GM23338 (cell line): ENCODE results near the gene HPRT1. TPM values are rescaled to one million over a fixed set of nuclear protein-coding genes. Genes with fewer than 3 reads are reported as not detected.

Source experiments
- ATAC-seq: fragments of 200-7000 bp; cut with Tn5 transposase; 3 replicates; pipeline ENCODE4 v1.9.1; 2020
- DNase-seq: peaks from one replicate; pipeline ENCODE4 v3.0.0-alpha.2; 2015; ENCODE audit warnings: low spot score
- H2AFZ ChIP-seq: fragments of 200-600 bp; sonication (generic); 2 replicates; pipeline ENCODE4 v1.8.0; 2016; ENCODE audit warnings: antibody characterized with exemption, mild to moderate bottlenecking, moderate library complexity
- H3F3A ChIP-seq: fragments of 200-600 bp; sonication (generic); replicated peaks from 2 replicates; pipeline ENCODE4 v1.8.0; 2017; ENCODE audit warnings: antibody characterized with exemption, mixed run types, low read depth
- H3K27ac ChIP-seq: fragments of 200-600 bp; sonication (generic); 2 replicates; pipeline ENCODE4 v1.6.1; 2016; ENCODE audit warnings: low read depth
- H3K27me3 ChIP-seq: fragments of 200-600 bp; sonication (generic); 2 replicates; pipeline ENCODE4 v1.8.0; 2016; ENCODE audit warnings: mild to moderate bottlenecking, mixed run types, moderate library complexity; ENCODE audit not compliant: insufficient read depth
- H3K36me3 ChIP-seq: fragments of 200-600 bp; sonication (generic); 2 replicates; pipeline ENCODE4 v1.8.0; 2016; ENCODE audit warnings: mild to moderate bottlenecking; ENCODE audit not compliant: insufficient read depth
- H3K4me1 ChIP-seq: fragments of 200-600 bp; sonication (generic); 2 replicates; pipeline ENCODE4 v1.8.0; 2016; ENCODE audit warnings: mild to moderate bottlenecking, moderate library complexity; ENCODE audit not compliant: insufficient read depth
- H3K4me2 ChIP-seq: fragments of 200-600 bp; sonication (generic); 2 replicates; pipeline ENCODE4 v1.7.1; 2017; ENCODE audit warnings: mixed run types
- H3K4me3 ChIP-seq: fragments of 200-600 bp; sonication (generic); 2 replicates; pipeline ENCODE4 v1.6.1; 2016; ENCODE audit warnings: mixed run types
- H3K79me2 ChIP-seq: fragments of 200-600 bp; sonication (generic); replicated peaks from 2 replicates; pipeline ENCODE4 v1.8.0; 2017; ENCODE audit warnings: mild to moderate bottlenecking; ENCODE audit not compliant: insufficient read depth
- H3K9me2 ChIP-seq: fragments of 200-600 bp; sonication (generic); 2 replicates; pipeline ENCODE4 v1.8.0; 2017; ENCODE audit not compliant: insufficient read depth
- H4K20me1 ChIP-seq: fragments of 200-600 bp; sonication (generic); replicated peaks from 2 replicates; pipeline ENCODE4 v1.8.0; 2017; ENCODE audit warnings: mild to moderate bottlenecking; ENCODE audit not compliant: insufficient read depth
- H3K27ac Mint-ChIP-seq: 2 replicates; pipeline ENCODE4 v1.8.0; 2020; ENCODE audit warnings: inconsistent platforms, mild to moderate bottlenecking, moderate library complexity, mixed read lengths
- H3K27me3 Mint-ChIP-seq: 3 replicates; pipeline ENCODE4 v1.8.0; 2022; ENCODE audit warnings: low read depth, mild to moderate bottlenecking, moderate library complexity, mixed read lengths, inconsistent platforms; ENCODE audit not compliant: insufficient read depth, poor library complexity
- H3K36me3 Mint-ChIP-seq: 3 replicates; pipeline ENCODE4 v1.8.0; 2021; ENCODE audit warnings: low read depth, mild to moderate bottlenecking, inconsistent platforms, moderate library complexity, mixed read lengths
- H3K4me1 Mint-ChIP-seq: 3 replicates; pipeline ENCODE4 v1.8.0; 2020; ENCODE audit warnings: mild to moderate bottlenecking, inconsistent platforms, mixed read lengths
- H3K4me3 Mint-ChIP-seq: 3 replicates; pipeline ENCODE4 v1.8.0; 2021; ENCODE audit warnings: moderate library complexity, mild to moderate bottlenecking, inconsistent platforms, mixed read lengths
- H3K9me3 Mint-ChIP-seq: 3 replicates; pipeline ENCODE4 v1.8.0; 2020; ENCODE audit warnings: moderate library complexity, mild to moderate bottlenecking, inconsistent platforms, mixed read lengths
- CREB1 ChIP-seq: fragments of 250-450 bp; sonication (Bioruptor Pico); IDR thresholded peaks from 2 replicates; pipeline ENCODE4 v1.5.0; 2020; ENCODE audit warnings: low read depth, mild to moderate bottlenecking, moderate library complexity
- EZH2 ChIP-seq: fragments of 200-600 bp; sonication (generic); IDR thresholded peaks from one replicate; pipeline ENCODE4 v1.8.0; 2017; ENCODE audit warnings: antibody characterized with exemption, mild to moderate bottlenecking, low read depth; ENCODE audit not compliant: unreplicated experiment
- EZH2phosphoT487 ChIP-seq: fragments of 200-600 bp; sonication (generic); IDR thresholded peaks from one replicate; pipeline ENCODE4 v1.8.1; 2018; ENCODE audit warnings: antibody characterized with exemption; ENCODE audit not compliant: unreplicated experiment
- JUNB ChIP-seq: IDR thresholded peaks from one replicate; pipeline ENCODE4 v1.6.1; 2016; ENCODE audit warnings: antibody characterized with exemption; ENCODE audit not compliant: unreplicated experiment
- POLR2AphosphoS5 ChIP-seq: IDR thresholded peaks from 2 replicates; pipeline ENCODE4 v1.6.1; 2016; ENCODE audit warnings: antibody characterized with exemption, low read depth
- STAT1 ChIP-seq: IDR thresholded peaks from one replicate; pipeline ENCODE4 v1.6.1; 2016; ENCODE audit warnings: antibody characterized with exemption; ENCODE audit not compliant: unreplicated experiment
- ZNF331 ChIP-seq: fragments of 250-450 bp; sonication (Bioruptor Pico); IDR thresholded peaks from 2 replicates; pipeline ENCODE4 v1.5.0; 2020; ENCODE audit warnings: low read depth, mild to moderate bottlenecking, moderate library complexity
- polyA plus RNA-seq: library from polyadenylated mRNA; unstranded; fragments of >200 nt; fragmentation: Nextera tagmentation; extraction: Ambion mirVana; gene quantifications from 2 replicates; pipeline ENCODE4 v1.2.1, GENCODE V29; 2016
- total RNA-seq: library from RNA; depleted of rRNA; stranded (reverse); fragments of >200 nt; shearing (Covaris generic); gene quantifications from 2 replicates; pipeline ENCODE4 v1.2.3, GENCODE V29; 2014
- TF ChIP-seq, protein P1 (sequence below): fragments of 250-450 bp; sonication (Bioruptor Pico); IDR thresholded peaks from 2 replicates; pipeline ENCODE4 v1.5.0; 2020; ENCODE audit warnings: mild to moderate bottlenecking, moderate library complexity
- TF ChIP-seq, protein P2 (sequence below), 2 experiments: fragments of 200-600 bp in 1 of 2; sonication (generic) in 1 of 2; conservative IDR thresholded peaks; 2 replicates each; pipeline versions ENCODE4 v1.5.1 to v1.6.1; 2016 to 2017; ENCODE audit warnings: antibody characterized with exemption in 2 of 2, low read depth in 2 of 2, mild to moderate bottlenecking in 2 of 2, moderate library complexity in 1 of 2
- TF ChIP-seq, protein P3 (sequence below): IDR thresholded peaks from one replicate; pipeline ENCODE4 v1.6.1; 2018; ENCODE audit warnings: antibody characterized with exemption; ENCODE audit not compliant: unreplicated experiment

Gene HPRT1
- total and polyA plus RNA-seq, 2 experiments from 2014 or later: 27.0 to 79.4 TPM

DNA sequence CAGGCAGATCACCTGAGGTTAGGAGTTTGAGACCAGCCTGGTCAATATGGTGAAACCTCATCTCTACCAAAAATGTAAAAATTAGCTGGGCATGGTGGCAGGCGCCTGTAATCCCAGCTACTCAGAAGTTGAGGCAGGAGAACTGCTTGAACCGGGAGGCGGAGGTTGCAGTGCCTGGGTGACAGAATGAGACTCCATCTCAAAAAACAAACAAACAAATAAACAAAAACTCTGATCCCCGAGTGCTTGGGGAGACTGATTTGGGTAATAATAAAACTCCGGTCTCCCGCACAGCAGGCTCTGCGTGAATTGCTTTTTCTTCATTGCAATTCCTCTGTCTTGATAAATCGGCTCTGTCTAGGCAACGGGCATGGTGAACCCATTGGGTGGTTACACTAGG is 73.4 kb downstream of the HPRT1 start:
- TF ChIP-seq, protein P1, sequence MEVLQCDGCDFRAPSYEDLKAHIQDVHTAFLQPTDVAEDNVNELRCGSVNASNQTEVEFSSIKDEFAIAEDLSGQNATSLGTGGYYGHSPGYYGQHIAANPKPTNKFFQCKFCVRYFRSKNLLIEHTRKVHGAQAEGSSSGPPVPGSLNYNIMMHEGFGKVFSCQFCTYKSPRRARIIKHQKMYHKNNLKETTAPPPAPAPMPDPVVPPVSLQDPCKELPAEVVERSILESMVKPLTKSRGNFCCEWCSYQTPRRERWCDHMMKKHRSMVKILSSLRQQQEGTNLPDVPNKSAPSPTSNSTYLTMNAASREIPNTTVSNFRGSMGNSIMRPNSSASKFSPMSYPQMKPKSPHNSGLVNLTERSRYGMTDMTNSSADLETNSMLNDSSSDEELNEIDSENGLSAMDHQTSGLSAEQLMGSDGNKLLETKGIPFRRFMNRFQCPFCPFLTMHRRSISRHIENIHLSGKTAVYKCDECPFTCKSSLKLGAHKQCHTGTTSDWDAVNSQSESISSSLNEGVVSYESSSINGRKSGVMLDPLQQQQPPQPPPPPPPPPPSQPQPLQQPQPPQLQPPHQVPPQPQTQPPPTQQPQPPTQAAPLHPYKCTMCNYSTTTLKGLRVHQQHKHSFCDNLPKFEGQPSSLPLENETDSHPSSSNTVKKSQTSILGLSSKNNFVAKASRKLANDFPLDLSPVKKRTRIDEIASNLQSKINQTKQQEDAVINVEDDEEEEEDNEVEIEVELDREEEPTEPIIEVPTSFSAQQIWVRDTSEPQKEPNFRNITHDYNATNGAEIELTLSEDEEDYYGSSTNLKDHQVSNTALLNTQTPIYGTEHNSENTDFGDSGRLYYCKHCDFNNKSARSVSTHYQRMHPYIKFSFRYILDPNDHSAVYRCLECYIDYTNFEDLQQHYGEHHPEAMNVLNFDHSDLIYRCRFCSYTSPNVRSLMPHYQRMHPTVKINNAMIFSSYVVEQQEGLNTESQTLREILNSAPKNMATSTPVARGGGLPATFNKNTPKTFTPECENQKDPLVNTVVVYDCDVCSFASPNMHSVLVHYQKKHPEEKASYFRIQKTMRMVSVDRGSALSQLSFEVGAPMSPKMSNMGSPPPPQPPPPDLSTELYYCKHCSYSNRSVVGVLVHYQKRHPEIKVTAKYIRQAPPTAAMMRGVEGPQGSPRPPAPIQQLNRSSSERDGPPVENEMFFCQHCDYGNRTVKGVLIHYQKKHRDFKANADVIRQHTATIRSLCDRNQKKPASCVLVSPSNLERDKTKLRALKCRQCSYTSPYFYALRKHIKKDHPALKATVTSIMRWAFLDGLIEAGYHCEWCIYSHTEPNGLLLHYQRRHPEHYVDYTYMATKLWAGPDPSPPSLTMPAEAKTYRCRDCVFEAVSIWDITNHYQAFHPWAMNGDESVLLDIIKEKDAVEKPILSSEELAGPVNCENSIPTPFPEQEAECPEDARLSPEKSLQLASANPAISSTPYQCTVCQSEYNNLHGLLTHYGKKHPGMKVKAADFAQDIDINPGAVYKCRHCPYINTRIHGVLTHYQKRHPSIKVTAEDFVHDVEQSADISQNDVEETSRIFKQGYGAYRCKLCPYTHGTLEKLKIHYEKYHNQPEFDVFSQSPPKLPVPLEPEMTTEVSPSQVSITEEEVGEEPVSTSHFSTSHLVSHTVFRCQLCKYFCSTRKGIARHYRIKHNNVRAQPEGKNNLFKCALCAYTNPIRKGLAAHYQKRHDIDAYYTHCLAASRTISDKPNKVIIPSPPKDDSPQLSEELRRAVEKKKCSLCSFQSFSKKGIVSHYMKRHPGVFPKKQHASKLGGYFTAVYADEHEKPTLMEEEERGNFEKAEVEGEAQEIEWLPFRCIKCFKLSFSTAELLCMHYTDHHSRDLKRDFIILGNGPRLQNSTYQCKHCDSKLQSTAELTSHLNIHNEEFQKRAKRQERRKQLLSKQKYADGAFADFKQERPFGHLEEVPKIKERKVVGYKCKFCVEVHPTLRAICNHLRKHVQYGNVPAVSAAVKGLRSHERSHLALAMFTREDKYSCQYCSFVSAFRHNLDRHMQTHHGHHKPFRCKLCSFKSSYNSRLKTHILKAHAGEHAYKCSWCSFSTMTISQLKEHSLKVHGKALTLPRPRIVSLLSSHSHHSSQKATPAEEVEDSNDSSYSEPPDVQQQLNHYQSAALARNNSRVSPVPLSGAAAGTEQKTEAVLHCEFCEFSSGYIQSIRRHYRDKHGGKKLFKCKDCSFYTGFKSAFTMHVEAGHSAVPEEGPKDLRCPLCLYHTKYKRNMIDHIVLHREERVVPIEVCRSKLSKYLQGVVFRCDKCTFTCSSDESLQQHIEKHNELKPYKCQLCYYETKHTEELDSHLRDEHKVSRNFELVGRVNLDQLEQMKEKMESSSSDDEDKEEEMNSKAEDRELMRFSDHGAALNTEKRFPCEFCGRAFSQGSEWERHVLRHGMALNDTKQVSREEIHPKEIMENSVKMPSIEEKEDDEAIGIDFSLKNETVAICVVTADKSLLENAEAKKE: 0 out of 2 replicates have a peak, but pooled peaks have one; percentile 23
- no peak for TF ChIP-seq CREB1

DNA sequence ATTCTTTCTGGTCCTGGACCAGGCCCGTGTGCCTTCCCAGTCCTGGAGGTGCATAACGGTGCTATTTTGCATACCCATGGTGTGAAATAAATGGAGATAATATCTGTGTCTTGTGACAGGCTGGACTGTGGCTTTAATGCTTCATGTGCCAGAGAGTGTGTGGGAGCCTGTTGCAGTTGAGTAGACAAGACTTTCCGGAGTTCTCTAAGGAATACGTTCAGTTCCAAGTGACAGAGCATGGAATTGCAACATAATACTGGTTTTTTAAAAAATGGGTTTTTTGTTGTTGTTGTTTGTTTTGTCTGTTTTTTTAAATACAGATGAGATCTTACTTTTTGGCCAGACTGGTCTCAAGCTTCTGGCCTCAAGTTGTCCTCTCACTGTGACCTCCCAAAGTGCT is 74.0 kb downstream of the HPRT1 start:
- no peaks in the 10 kb centered on the region for H3K36me3 Mint-ChIP-seq
- no peak for ATAC-seq
- no peak for TF ChIP-seq ZNF331
- TF ChIP-seq EZH2phosphoT487: no peak
- no peak for TF ChIP-seq JUNB
- TF ChIP-seq, protein P2, sequence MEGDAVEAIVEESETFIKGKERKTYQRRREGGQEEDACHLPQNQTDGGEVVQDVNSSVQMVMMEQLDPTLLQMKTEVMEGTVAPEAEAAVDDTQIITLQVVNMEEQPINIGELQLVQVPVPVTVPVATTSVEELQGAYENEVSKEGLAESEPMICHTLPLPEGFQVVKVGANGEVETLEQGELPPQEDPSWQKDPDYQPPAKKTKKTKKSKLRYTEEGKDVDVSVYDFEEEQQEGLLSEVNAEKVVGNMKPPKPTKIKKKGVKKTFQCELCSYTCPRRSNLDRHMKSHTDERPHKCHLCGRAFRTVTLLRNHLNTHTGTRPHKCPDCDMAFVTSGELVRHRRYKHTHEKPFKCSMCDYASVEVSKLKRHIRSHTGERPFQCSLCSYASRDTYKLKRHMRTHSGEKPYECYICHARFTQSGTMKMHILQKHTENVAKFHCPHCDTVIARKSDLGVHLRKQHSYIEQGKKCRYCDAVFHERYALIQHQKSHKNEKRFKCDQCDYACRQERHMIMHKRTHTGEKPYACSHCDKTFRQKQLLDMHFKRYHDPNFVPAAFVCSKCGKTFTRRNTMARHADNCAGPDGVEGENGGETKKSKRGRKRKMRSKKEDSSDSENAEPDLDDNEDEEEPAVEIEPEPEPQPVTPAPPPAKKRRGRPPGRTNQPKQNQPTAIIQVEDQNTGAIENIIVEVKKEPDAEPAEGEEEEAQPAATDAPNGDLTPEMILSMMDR (conservative IDR thresholded peaks at IDR 0.05; ENCODE audit: low read depth in 2 of 2): no peak
- no peak for TF ChIP-seq EZH2
- TF ChIP-seq POLR2AphosphoS5: no peak
- TF ChIP-seq, protein P3, sequence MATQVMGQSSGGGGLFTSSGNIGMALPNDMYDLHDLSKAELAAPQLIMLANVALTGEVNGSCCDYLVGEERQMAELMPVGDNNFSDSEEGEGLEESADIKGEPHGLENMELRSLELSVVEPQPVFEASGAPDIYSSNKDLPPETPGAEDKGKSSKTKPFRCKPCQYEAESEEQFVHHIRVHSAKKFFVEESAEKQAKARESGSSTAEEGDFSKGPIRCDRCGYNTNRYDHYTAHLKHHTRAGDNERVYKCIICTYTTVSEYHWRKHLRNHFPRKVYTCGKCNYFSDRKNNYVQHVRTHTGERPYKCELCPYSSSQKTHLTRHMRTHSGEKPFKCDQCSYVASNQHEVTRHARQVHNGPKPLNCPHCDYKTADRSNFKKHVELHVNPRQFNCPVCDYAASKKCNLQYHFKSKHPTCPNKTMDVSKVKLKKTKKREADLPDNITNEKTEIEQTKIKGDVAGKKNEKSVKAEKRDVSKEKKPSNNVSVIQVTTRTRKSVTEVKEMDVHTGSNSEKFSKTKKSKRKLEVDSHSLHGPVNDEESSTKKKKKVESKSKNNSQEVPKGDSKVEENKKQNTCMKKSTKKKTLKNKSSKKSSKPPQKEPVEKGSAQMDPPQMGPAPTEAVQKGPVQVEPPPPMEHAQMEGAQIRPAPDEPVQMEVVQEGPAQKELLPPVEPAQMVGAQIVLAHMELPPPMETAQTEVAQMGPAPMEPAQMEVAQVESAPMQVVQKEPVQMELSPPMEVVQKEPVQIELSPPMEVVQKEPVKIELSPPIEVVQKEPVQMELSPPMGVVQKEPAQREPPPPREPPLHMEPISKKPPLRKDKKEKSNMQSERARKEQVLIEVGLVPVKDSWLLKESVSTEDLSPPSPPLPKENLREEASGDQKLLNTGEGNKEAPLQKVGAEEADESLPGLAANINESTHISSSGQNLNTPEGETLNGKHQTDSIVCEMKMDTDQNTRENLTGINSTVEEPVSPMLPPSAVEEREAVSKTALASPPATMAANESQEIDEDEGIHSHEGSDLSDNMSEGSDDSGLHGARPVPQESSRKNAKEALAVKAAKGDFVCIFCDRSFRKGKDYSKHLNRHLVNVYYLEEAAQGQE: no peak
- no peak for TF ChIP-seq CREB1
- TF ChIP-seq STAT1: no peak

More for the DNA sequence above, 73.4 kb downstream of the HPRT1 start:
- no peaks in the 10 kb centered on the region for H3F3A ChIP-seq
- H3K4me2 ChIP-seq: peak overlapping the region; percentile 51
- no peak overlapping the region for H3K27ac Mint-ChIP-seq
- H3K27ac ChIP-seq: no peak overlapping the region
- no peaks in the 10 kb centered on the region for H4K20me1 ChIP-seq
- H3K4me3 ChIP-seq: 0 out of 2 replicates have a peak overlapping the region, but pooled peaks have one; percentile 13
- H3K4me3 Mint-ChIP-seq: no peak overlapping the region
- H3K36me3 ChIP-seq: no peaks in the 10 kb centered on the region
- H2AFZ ChIP-seq: no peak overlapping the region
- H3K79me2 ChIP-seq: no peaks in the 10 kb centered on the region
- ATAC-seq: peak; percentile 80
- no peaks in the 10 kb centered on the region for H3K9me3 Mint-ChIP-seq
- no peaks in the 10 kb centered on the region for H3K9me2 ChIP-seq
- DNase-seq: peak; percentile 35
- H3K4me1 ChIP-seq: peaks cover 5% of the 10 kb centered on the region
- H3K27me3 Mint-ChIP-seq: peaks cover 5% of the 10 kb centered on the region
- H3K4me1 Mint-ChIP-seq: peaks cover 25% of the 10 kb centered on the region
- no peaks in the 10 kb centered on the region for H3K27me3 ChIP-seq
- H3K36me3 Mint-ChIP-seq: no peaks in the 10 kb centered on the region

More for the DNA sequence above, 74.0 kb downstream of the HPRT1 start:
- Histone ChIP-seq H4K20me1 (no peaks in the 10 kb centered on the region), H3K36me3 (no peaks in the 10 kb centered on the region), H3F3A (no peaks in the 10 kb centered on the region), H3K79me2 (no peaks in the 10 kb centered on the region), H2AFZ (no peak overlapping the region), H3K27me3 (no peaks in the 10 kb centered on the region), H3K27ac (no peak overlapping the region), H3K4me3 (no peak overlapping the region), H3K4me1 (peaks cover 5% of the 10 kb centered on the region), H3K9me2 (no peaks in the 10 kb centered on the region), H3K4me2 (peak overlapping the region; percentile 48; the same call in 1 of the 2 replicates)
- Mint-ChIP-seq H3K27ac (no peak overlapping the region), H3K9me3 (no peaks in the 10 kb centered on the region), H3K4me3 (no peak overlapping the region), H3K4me1 (peaks cover 21% of the 10 kb centered on the region), H3K27me3 (peaks cover 5% of the 10 kb centered on the region)
- DNase-seq: no peak
